Measurements from ENCODE around the gene CHRNG.

CHRNG gene

DNA sequence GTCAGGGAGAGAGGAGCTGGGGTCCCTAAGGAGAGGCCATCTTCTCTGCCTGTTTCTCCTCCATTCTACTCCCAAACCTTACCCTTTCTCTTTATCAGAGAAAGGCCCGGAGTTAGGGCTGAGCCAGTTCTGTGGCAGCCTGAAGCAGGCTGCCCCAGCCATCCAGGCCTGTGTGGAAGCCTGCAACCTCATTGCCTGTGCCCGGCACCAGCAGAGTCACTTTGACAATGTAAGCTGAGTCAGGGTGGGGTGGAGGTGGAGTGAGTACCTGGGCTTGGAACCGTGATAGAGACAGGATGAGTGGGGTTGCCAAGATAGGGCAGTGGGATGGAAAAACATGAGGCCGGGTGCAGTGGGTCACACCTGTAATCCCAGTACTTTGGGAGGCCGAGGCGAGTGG is 5.2 kb downstream of the CHRNG start:
- Histone ChIP-seq H3K36me3 (ENCODE audit: control insufficient read depth, low read length) (peaks cover 35% of the 10 kb centered on the region), H3K4me1 (ENCODE audit: control insufficient read depth, low read length) (peaks cover 18% of the 10 kb centered on the region)
- TF ChIP-seq CTCF (IDR thresholded peaks at IDR 0.05; ENCODE audit: low read depth, low read length, poor library complexity, severe bottlenecking) (no peak), EZH2phosphoT487 (IDR thresholded peaks at IDR 0.05; ENCODE audit: borderline replicate concordance, low read length) (no peak)

GRCh38 chr2:232545511-232546375 is 6.3 kb downstream of the CHRNG start:
- Histone ChIP-seq H3K4me1 (ENCODE audit: control insufficient read depth, low read length) (peaks cover 18% of the 10 kb centered on the region), H3K27ac (ENCODE audit: low read depth, low read length) (no peak overlapping the region), H3K4me3 (ENCODE audit: low read length) (no peak overlapping the region), H3K27me3 (ENCODE audit: control insufficient read depth, low read length) (no peaks in the 10 kb centered on the region), H3K79me2 (ENCODE audit: control insufficient read depth, low read length) (peaks cover 54% of the 10 kb centered on the region), H3F3A (ENCODE audit: control insufficient read depth, insufficient read depth) (no peaks in the 10 kb centered on the region), H3K4me2 (ENCODE audit: low read length) (no peak overlapping the region), H3K9me2 (replicated peaks; ENCODE audit: control insufficient read depth, low read length) (no peaks in the 10 kb centered on the region), H3K36me3 (ENCODE audit: control insufficient read depth, low read length) (peaks cover 40% of the 10 kb centered on the region), H3K9me3 (ENCODE audit: control insufficient read depth, insufficient read depth, low read length) (no peaks in the 10 kb centered on the region), H4K20me1 (ENCODE audit: control insufficient read depth, insufficient read depth, low read depth, low read length) (peaks cover 3% of the 10 kb centered on the region; the same call in 1 of the 2 replicates)
- no peak for TF ChIP-seq CTCF (IDR thresholded peaks at IDR 0.05; ENCODE audit: low read depth, low read length, poor library complexity, severe bottlenecking)
- no peak for TF ChIP-seq EZH2phosphoT487 (IDR thresholded peaks at IDR 0.05; ENCODE audit: borderline replicate concordance, low read length)

More for the DNA sequence above, 5.2 kb downstream of the CHRNG start:
- peaks cover 3% of the 10 kb centered on the region; the same call in 1 of the 2 replicates for H4K20me1 ChIP-seq (ENCODE audit: control insufficient read depth, insufficient read depth, low read depth, low read length)
- no peak overlapping the region for H3K4me2 ChIP-seq (ENCODE audit: low read length)
- H3K27ac ChIP-seq (ENCODE audit: low read depth, low read length), result no peak overlapping the region
- H3K9me3 ChIP-seq (ENCODE audit: control insufficient read depth, insufficient read depth, low read length), result no peaks in the 10 kb centered on the region
- H3K27me3 ChIP-seq (ENCODE audit: control insufficient read depth, low read length), result no peaks in the 10 kb centered on the region
- H3F3A ChIP-seq (ENCODE audit: control insufficient read depth, insufficient read depth), result no peaks in the 10 kb centered on the region
- H3K4me3 ChIP-seq (ENCODE audit: low read length), result no peak overlapping the region
- peaks cover 44% of the 10 kb centered on the region for H3K79me2 ChIP-seq (ENCODE audit: control insufficient read depth, low read length)
- H3K9me2 ChIP-seq (replicated peaks; ENCODE audit: control insufficient read depth, low read length), result no peaks in the 10 kb centered on the region

DNA sequence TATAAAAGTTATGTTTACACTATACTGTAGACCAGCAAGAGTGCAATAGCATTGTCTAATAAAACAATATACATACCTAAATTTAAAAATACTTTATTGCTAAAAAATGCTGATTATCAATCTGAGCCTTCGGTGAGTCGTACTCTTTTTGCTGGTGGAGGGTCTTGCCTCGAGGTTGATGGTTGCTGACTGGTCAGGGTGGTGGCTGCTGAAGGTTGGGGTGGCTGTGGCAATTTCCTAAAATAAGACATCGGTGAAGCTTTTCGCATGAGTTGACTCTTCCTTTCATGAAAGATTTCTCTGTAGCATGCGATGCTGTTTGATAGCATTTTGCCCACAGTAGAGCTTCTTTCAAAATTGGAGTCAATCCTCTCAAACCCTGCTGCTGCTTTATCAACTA is 8.5 kb downstream of the CHRNG start:
- Histone ChIP-seq H3K27ac (ENCODE audit: low read depth, low read length) (no peak overlapping the region), H3K9me3 (ENCODE audit: control insufficient read depth, insufficient read depth, low read length) (no peaks in the 10 kb centered on the region), H3K4me2 (ENCODE audit: low read length) (0 out of 2 replicates have a peak overlapping the region, but pooled peaks have one; percentile 3), H3F3A (ENCODE audit: control insufficient read depth, insufficient read depth) (no peaks in the 10 kb centered on the region), H3K79me2 (ENCODE audit: control insufficient read depth, low read length) (peaks cover 76% of the 10 kb centered on the region), H3K4me1 (ENCODE audit: control insufficient read depth, low read length) (peaks cover 26% of the 10 kb centered on the region), H4K20me1 (ENCODE audit: control insufficient read depth, insufficient read depth, low read depth, low read length) (peaks cover 3% of the 10 kb centered on the region; the same call in 1 of the 2 replicates), H3K4me3 (ENCODE audit: low read length) (no peak overlapping the region), H3K36me3 (ENCODE audit: control insufficient read depth, low read length) (peaks cover 54% of the 10 kb centered on the region), H3K27me3 (ENCODE audit: control insufficient read depth, low read length) (no peaks in the 10 kb centered on the region), H3K9me2 (replicated peaks; ENCODE audit: control insufficient read depth, low read length) (no peaks in the 10 kb centered on the region)
- TF ChIP-seq EZH2phosphoT487 (IDR thresholded peaks at IDR 0.05; ENCODE audit: borderline replicate concordance, low read length) (no peak), CTCF (IDR thresholded peaks at IDR 0.05; ENCODE audit: low read depth, low read length, poor library complexity, severe bottlenecking) (no peak)
